Subcutaneous abdominal adipose tissue (tissue), 5 donors: ENCODE measurements around the gene BMP2K.

Experiments
- H3K27ac ChIP-seq: one replicate; pipeline ENCODE4 v1.7.0; 2013; ENCODE audit warnings: low read depth, mild to moderate bottlenecking, inconsistent platforms, low read length, moderate library complexity
- H3K27me3 ChIP-seq, 5 donors: one replicate each; pipeline ENCODE4 v1.7.0; 2013; ENCODE audit warnings: low read length in 5 of 5, inconsistent platforms in 1 of 5; ENCODE audit not compliant: control insufficient read depth in 5 of 5, insufficient read depth in 4 of 5
- H3K36me3 ChIP-seq, 5 donors: one replicate each; pipeline ENCODE4 v1.7.0; 2013; ENCODE audit warnings: low read length in 5 of 5; ENCODE audit not compliant: control insufficient read depth in 5 of 5, insufficient read depth in 5 of 5
- H3K4me1 ChIP-seq, 5 donors: one replicate each; pipeline ENCODE4 v1.7.0; 2013; ENCODE audit warnings: low read length in 5 of 5, mild to moderate bottlenecking in 3 of 5, moderate library complexity in 1 of 5; ENCODE audit not compliant: control insufficient read depth in 5 of 5, insufficient read depth in 5 of 5
- H3K4me3 ChIP-seq, 5 donors: one replicate each; pipeline ENCODE4 v1.7.0; 2013; ENCODE audit warnings: low read length in 5 of 5, low read depth in 1 of 5
- H3K9ac ChIP-seq, 5 donors: one replicate each; pipeline ENCODE4 v1.7.0; 2013; ENCODE audit warnings: low read length in 5 of 5, mild to moderate bottlenecking in 4 of 5, moderate library complexity in 3 of 5
- H3K9me3 ChIP-seq, 5 donors: one replicate each; pipeline ENCODE4 v1.7.0; 2013; ENCODE audit warnings: low read length in 5 of 5; ENCODE audit not compliant: control insufficient read depth in 5 of 5
- donor health status: healthy.
- donor health status: healthy.
- donor health status: healthy.
- donor health status: healthy.
- donor health status: healthy.

The BMP2K gene

DNA sequence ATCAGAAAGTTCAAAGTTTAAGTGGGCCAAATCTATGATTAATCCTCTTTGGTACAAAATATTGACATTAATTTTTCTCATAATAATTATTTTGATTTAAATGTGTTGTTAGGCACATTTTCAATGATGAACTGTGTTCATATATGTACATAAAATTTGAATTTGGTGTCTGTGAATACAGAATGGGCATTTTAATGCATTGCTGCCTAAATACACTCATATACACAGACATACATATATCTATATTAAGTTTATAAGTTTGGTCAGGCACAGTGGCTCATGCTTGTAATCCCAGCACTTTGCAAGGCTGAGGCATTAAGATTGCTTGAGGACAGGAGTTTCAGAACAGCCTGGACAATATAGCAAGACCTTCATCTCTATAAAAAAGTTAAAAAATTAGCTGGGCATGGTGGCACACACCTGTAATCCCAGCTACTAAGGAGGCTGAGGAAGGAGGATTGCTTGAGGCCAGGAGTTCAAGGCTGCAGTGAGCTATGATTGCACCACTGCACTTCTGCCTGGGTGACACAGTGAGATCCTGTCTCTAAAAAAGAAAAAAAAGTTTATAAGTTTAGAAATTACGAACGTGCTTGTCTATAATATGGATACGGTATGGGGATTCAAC is 12.3 kb upstream of the BMP2K start:
- Histone ChIP-seq H3K4me1 (peaks cover 0 to 10% (median 5%) of the 10 kb centered on the region in 5 donors), H3K27me3 (no peaks in the 10 kb centered on the region), H3K4me3 (no peak overlapping the region), H3K9ac (no peak overlapping the region), H3K9me3 (no peaks in the 10 kb centered on the region), H3K36me3 (no peaks in the 10 kb centered on the region), H3K27ac (no peak overlapping the region)

DNA sequence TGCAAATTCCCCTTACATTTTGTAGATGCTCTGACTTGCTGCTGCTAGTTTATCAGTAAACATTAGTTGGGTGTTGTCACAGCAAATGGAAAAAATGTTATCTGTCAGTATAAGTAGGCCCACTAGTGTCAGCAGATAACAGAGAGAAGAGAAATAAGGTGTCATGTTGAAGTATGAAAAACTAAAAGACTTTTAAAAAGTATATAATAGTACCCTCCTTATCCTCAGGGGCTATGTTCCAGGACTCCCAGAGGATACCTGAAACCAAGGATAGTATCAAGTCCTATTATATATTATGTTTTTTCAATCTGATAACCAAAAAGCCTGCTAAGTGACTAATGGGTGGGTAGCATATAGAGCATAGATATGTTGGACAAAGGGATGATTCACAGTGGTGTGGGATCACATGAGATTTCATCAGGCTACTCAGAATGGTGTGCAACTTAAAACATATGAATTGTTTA is 11.6 kb upstream of the BMP2K start:
- no peaks in the 10 kb centered on the region for H3K27me3 ChIP-seq
- no peak overlapping the region for H3K9ac ChIP-seq
- no peaks in the 10 kb centered on the region for H3K36me3 ChIP-seq
- H3K9me3 ChIP-seq: no peaks in the 10 kb centered on the region
- peaks cover 0 to 10% (median 5%) of the 10 kb centered on the region in 5 donors for H3K4me1 ChIP-seq
- H3K4me3 ChIP-seq: no peak overlapping the region
- no peak overlapping the region for H3K27ac ChIP-seq

DNA sequence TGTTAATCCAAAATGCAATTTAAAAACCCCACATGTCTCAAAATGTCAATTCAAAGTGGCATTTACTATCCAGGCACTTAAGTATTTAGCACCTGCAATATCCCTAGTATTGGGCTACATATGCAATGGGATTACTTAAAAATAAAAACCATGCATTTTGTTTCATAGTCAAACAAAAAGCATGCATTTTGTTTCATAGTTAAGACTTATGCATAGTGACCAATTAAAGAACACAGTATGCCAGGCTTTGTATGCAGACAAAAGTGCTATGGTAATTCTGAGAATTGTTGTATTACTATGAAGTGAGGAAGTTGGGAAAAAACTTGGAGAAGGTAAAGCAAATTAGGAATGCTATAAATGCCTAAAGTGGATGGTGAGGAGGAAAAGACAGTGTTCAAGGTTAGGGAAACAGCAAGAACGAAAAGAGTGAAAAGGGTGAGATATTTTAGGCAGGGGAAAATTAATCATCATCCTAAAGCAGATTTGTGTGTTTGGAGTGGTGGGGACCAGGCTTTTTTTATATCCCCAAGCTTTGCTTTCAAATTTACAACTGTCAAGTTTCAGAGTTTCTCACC is 10.6 kb upstream of the BMP2K start:
- Histone ChIP-seq H3K9ac (no peak overlapping the region), H3K27ac (no peak overlapping the region)

DNA sequence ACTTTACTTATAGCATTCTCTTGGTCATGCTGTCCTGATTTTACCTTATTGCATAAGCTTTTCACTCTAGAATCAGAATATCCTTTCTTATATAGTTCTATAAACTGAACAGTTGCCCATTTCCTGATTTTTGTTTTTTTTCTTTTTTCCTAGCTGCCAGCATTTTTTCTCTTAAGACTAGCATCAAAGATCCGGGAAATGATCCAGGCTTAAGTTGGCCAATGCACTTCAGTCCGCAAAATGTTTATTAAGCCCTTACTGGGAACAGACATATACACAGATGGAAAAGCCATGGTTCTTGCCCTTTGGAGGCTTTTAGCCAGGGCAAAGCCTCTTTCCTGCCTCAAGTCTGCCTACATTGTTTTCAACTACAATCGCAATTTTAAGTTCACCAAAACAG is 10.1 kb upstream of the BMP2K start:
- H3K9me3 ChIP-seq: no peaks in the 10 kb centered on the region
- no peaks in the 10 kb centered on the region for H3K27me3 ChIP-seq
- H3K9ac ChIP-seq: no peak overlapping the region
- peaks cover 0 to 10% (median 5%) of the 10 kb centered on the region in 5 donors for H3K4me1 ChIP-seq
- H3K36me3 ChIP-seq: no peaks in the 10 kb centered on the region
- H3K4me3 ChIP-seq: no peak overlapping the region
- no peak overlapping the region for H3K27ac ChIP-seq

More for the DNA sequence above, 10.6 kb upstream of the BMP2K start:
- no peaks in the 10 kb centered on the region for H3K9me3 ChIP-seq
- H3K4me3 ChIP-seq: no peak overlapping the region
- H3K27me3 ChIP-seq: no peaks in the 10 kb centered on the region
- H3K4me1 ChIP-seq: peaks cover 0 to 10% (median 5%) of the 10 kb centered on the region in 5 donors
- no peaks in the 10 kb centered on the region for H3K36me3 ChIP-seq

DNA sequence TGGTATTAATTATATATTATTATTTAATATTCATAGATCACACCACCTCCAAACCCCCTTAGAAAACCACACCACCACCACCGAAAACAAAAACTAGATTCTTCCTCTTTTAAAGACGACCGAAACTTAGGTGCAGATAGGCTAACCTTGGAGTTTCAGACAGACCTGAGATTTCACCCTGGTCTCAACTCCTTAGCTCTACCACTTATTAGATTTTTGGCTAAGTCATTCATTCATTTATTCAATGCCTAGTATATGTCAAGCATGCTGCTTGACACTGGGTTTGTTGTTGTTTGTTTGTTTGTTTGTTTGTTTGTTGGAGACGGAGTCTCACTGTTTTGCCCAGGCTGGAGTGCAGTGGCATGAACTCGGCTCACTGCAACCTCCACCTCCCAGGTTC is 9.5 kb upstream of the BMP2K start:
- no peak overlapping the region for H3K9ac ChIP-seq
- no peak overlapping the region for H3K4me3 ChIP-seq
- peaks cover 0 to 10% (median 5%) of the 10 kb centered on the region in 5 donors for H3K4me1 ChIP-seq
- no peak overlapping the region for H3K27ac ChIP-seq
- H3K27me3 ChIP-seq: no peaks in the 10 kb centered on the region
- no peaks in the 10 kb centered on the region for H3K9me3 ChIP-seq
- no peaks in the 10 kb centered on the region for H3K36me3 ChIP-seq

DNA sequence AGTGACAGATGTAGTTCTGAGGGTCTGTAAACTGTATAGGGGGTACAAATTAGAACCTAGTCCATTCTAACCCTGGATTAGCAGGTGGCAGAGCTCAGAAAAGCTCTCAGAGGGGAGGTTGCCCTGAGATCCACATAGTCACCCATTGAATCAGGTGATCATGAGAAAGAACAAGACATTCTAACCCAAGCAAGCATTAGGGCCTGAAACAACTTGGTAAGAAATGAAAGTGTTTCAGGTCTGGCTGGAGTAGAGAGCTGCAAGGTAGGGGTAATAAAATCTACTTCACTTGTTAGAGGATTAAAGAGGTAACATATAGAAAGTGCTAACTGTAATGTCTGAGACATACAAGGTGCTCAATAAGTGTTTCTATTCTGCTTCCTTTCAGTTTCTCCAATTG is 8.8 kb upstream of the BMP2K start:
- Histone ChIP-seq H3K27me3 (no peaks in the 10 kb centered on the region), H3K27ac (no peak overlapping the region), H3K36me3 (no peaks in the 10 kb centered on the region), H3K9ac (no peak overlapping the region), H3K9me3 (no peaks in the 10 kb centered on the region), H3K4me3 (no peak overlapping the region), H3K4me1 (peaks cover 0 to 10% (median 5%) of the 10 kb centered on the region in 5 donors)

DNA sequence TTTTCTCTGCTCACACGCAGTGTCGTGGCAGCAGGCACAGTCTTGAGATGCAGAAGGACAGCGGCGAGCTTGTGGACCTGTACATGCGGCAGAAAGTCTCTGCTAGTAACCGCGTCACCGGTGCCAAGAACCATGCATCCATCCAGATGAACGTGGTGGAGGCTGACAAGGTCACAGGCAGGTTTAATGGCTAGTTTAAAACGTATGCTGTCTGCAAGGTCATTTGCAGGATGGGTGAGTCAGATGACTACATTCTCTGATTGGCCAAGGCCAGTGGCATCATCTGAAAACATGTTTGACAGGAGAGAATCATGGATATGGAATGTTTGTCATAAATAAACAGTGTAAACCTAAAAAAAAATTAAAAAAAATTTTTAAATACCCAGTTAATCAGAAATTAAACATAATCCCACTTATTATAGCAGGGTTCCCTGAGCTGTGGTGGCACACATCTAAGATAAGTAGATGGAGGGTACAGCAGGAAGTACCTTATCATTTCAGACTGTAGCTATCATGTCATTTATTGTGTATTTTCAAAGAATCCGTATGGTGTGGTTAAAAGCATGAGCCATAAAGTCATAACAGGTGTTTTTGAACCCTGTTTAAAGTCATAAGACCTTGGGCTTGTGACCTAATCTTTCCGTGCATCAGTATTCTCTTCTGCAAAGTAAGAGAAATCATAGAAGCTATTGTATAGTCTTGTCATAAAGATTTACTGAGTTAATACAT is 7.5 kb upstream of the BMP2K start:
- Histone ChIP-seq H3K27me3 (no peaks in the 10 kb centered on the region), H3K4me3 (no peak overlapping the region), H3K36me3 (no peaks in the 10 kb centered on the region), H3K27ac (no peak overlapping the region), H3K9ac (no peak overlapping the region), H3K4me1 (peaks cover 0 to 10% (median 5%) of the 10 kb centered on the region in 5 donors), H3K9me3 (no peaks in the 10 kb centered on the region)

DNA sequence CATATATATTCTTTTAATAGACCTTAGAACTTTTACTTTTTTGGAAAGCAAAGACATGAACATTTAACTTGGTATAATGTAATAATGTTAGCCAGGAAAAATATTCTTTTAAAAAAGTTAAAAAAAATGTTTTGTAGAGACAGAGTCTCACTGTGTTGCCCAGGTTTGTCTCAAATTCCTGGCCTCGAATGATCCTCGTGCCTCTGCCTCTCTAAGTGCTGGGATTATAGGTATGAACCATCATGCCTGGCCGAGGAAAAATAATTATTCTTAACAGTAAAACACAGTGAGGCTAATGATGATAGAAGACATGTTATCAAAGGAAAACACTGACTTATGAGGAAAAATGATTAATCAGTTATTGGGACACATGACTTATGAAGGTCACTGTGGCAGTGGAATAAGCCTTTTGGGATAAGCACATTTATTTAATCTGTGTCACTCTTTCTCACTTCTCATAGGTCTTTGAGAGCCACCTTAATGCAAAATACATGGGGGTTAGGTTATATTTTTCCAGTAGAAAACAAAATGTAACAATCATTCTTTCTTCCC is 6.0 kb upstream of the BMP2K start:
- peaks cover 0 to 18% (median 12%) of the 10 kb centered on the region in 5 donors for H3K4me1 ChIP-seq
- no peak overlapping the region for H3K4me3 ChIP-seq
- H3K27me3 ChIP-seq: no peaks in the 10 kb centered on the region
- no peak overlapping the region for H3K27ac ChIP-seq
- H3K36me3 ChIP-seq: no peaks in the 10 kb centered on the region
- no peaks in the 10 kb centered on the region for H3K9me3 ChIP-seq
- no peak overlapping the region for H3K9ac ChIP-seq

DNA sequence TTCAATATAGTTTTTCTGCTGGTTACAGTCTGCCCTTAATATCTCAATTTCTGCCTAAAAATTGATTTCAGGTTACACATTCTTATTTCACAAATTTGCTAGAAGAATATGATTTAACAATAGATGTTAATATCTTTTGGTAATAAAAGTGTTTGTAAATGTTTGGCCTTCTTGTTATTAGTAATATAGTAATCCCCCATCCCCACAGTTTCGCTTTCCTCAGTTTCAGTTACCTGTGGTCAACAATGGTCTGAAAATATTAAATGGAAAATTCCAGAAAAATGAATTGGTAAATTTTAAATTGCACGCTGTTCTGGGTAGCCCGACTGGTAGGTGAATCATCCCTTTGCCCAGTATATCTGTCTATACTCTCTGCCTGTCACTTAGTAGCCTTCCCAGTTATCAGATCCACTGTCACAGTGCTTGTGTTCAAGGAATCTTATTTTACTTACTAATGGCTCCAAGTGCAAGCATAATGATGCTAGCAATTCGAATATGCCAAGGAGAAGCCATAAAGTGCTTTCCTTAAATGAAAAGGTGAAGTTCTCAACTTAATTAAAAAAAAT is 3.5 kb upstream of the BMP2K start:
- Histone ChIP-seq H3K4me1 (peaks cover 0 to 19% (median 14%) of the 10 kb centered on the region in 5 donors), H3K27me3 (no peaks in the 10 kb centered on the region), H3K9ac (no peak overlapping the region), H3K36me3 (no peaks in the 10 kb centered on the region), H3K4me3 (no peak overlapping the region), H3K27ac (no peak overlapping the region), H3K9me3 (no peaks in the 10 kb centered on the region)

DNA sequence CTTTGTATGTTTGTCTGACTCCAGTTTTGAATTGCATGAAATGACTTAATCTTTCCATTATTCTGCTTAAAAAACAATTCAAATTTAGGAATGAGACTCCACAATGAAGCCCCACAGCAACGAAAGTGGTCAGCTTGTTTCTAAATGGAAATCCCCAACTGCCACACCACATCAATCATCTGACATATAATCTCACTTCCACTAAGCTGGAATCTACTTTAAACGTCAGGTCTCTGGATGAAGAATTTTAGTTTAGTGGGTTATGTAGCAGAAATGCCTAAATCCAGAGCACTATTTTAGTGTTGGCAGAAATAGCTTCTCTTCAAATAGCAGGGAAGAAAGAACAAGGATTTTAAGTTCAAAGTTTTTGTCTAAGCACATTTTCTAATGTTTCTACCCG is 1.7 kb upstream of the BMP2K start:
- no peak overlapping the region for H3K27ac ChIP-seq
- H3K9me3 ChIP-seq: no peaks in the 10 kb centered on the region
- no peak overlapping the region for H3K4me3 ChIP-seq
- H3K36me3 ChIP-seq: no peaks in the 10 kb centered on the region
- peak overlapping the region in 2 of 5 donors; percentile 95 to 99 for H3K9ac ChIP-seq
- peaks cover 0 to 34% (median 21%) of the 10 kb centered on the region in 5 donors for H3K4me1 ChIP-seq
- no peaks in the 10 kb centered on the region for H3K27me3 ChIP-seq
